ENCODE measurements around the gene SIX4. TPM values are rescaled to one million over a fixed set of nuclear protein-coding genes. Genes with fewer than 3 reads are reported as not detected.
A peak's percentile ranks its signal among the peaks of the same experiment; 100 is the strongest.

SIX4 gene
- total RNA-seq, 1 experiment from 2014 or later = 13.6 TPM

DNA sequence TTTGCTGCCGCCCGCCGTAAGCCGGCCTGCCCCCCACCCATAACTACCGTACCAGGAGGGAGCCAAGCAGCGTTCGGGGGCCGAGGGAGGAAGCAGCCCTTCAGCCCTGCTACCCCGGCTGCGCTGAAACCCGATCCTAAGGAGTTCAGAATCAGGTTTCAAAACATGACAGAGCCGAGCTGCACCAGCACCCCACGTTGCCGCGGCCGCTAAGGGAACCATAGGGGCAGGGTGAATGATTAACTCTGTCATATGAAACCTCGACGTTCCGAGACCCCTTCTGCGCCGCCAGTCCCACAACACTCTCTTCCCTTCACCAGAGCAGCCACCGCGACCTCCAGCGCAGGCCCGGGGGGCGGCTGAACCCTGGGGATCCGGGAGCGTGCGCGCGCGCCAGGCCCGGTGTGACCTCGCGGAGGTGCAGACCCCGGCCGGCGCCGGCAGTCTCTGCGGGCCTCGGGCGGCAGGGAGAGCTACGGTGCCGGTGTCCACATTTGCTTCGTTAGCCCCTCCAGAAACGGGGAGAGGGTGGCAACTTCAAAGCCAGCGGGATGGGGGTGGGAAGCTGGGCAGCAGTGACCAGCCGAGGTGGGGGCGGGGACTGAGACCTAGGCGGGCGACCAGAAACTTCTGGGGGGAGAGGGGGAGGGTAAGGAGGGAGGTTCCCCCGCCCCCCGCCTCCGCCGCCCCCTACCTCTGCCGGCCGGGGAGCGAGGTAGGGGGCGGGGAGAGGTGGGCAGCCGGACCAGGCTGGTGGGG lies 1.6 kb downstream of the SIX4 start:
- intact Hi-C loops (cut with micrococcal nuclease; ENCODE audit: unreplicated experiment) = loop anchor here (2.0 to 5.0 kb wide), 3 partner anchors 74 to 530 kb away; partner anchors contain the start of gene SIX1
- BruUV-seq (replicated peaks) = no TSS peak
- Histone ChIP-seq H3K36me3 (ENCODE audit: insufficient read depth, low read length, poor library complexity, severe bottlenecking) (peaks cover 16% of the 10 kb centered on the region), H3K4me1 (ENCODE audit: insufficient read depth, low read length, poor library complexity, severe bottlenecking) (peaks cover 9% of the 10 kb centered on the region), H3K4me3 (ENCODE audit: low read depth, low read length, poor library complexity, severe bottlenecking) (peak overlapping the region; percentile 84), H3K27ac (ENCODE audit: low read depth, low read length, poor library complexity, severe bottlenecking) (peak overlapping the region; percentile 79), H3K9me3 (ENCODE audit: low read depth, low read length, poor library complexity, severe bottlenecking) (no peaks in the 10 kb centered on the region), H3K27me3 (replicated peaks; ENCODE audit: insufficient read depth, low read depth, low read length, poor library complexity) (no peaks in the 10 kb centered on the region)
- TF ChIP-seq EZH2 (IDR thresholded peaks at IDR 0.05; ENCODE audit: borderline replicate concordance, low read depth, low read length, poor library complexity, severe bottlenecking) (no peak), CTCF (conservative IDR thresholded peaks at IDR 0.05; ENCODE audit: low read depth, low read length) (no peak)
- CTCF ChIA-PET = no interaction called here
- DNase-seq (ENCODE audit: low spot score) = peak; percentile 82
- POLR2A ChIA-PET (ENCODE audit: low non-redundant PET) = interaction anchor here (0.5 kb wide), 1 partner anchor 433 kb away, joined by 3 read pairs; no protein-coding TSS in a partner anchor

- CTCF ChIA-PET = no interaction called here
- POLR2A ChIA-PET (ENCODE audit: low non-redundant PET) = no interaction called here
- no TSS peak for BruUV-seq (replicated peaks)
- no peaks in the 10 kb centered on the region for H3K9me3 ChIP-seq (ENCODE audit: low read depth, low read length, poor library complexity, severe bottlenecking)
- no peaks in the 10 kb centered on the region for H3K27me3 ChIP-seq (replicated peaks; ENCODE audit: insufficient read depth, low read depth, low read length, poor library complexity)
- peak overlapping the region; percentile 84 for H3K4me3 ChIP-seq (ENCODE audit: low read depth, low read length, poor library complexity, severe bottlenecking)
- TF ChIP-seq EZH2 (IDR thresholded peaks at IDR 0.05; ENCODE audit: borderline replicate concordance, low read depth, low read length, poor library complexity, severe bottlenecking) (no peak), CTCF (conservative IDR thresholded peaks at IDR 0.05; ENCODE audit: low read depth, low read length) (no peak)
- peaks cover 16% of the 10 kb centered on the region for H3K36me3 ChIP-seq (ENCODE audit: insufficient read depth, low read length, poor library complexity, severe bottlenecking)
- H3K27ac ChIP-seq (ENCODE audit: low read depth, low read length, poor library complexity, severe bottlenecking) = peak overlapping the region; percentile 79
- intact Hi-C loops (cut with micrococcal nuclease; ENCODE audit: unreplicated experiment) = loop anchor here (2.0 to 5.0 kb wide), 3 partner anchors 73 to 530 kb away; partner anchors contain the start of gene SIX1
- peak; percentile 50 for DNase-seq (ENCODE audit: low spot score)
- H3K4me1 ChIP-seq (ENCODE audit: insufficient read depth, low read length, poor library complexity, severe bottlenecking) = peaks cover 9% of the 10 kb centered on the region
Measured at GRCh38 chr14:60722107-60722356, 2.1 kb downstream of the SIX4 start.

GRCh38 chr14:60721326-60722106 lies 2.6 kb downstream of the SIX4 start:
- H3K9me3 ChIP-seq (ENCODE audit: low read depth, low read length, poor library complexity, severe bottlenecking) = no peaks in the 10 kb centered on the region
- TF ChIP-seq EZH2 (IDR thresholded peaks at IDR 0.05; ENCODE audit: borderline replicate concordance, low read depth, low read length, poor library complexity, severe bottlenecking) (no peak), CTCF (conservative IDR thresholded peaks at IDR 0.05; ENCODE audit: low read depth, low read length) (peak; percentile 51)
- ChIA-PET POLR2A (ENCODE audit: low non-redundant PET) (no interaction called here), CTCF (interaction anchor here (0.6 to 0.7 kb wide), 2 partner anchors 116 to 186 kb away, joined by 8 to 10 read pairs; no protein-coding TSS in a partner anchor)
- H3K4me3 ChIP-seq (ENCODE audit: low read depth, low read length, poor library complexity, severe bottlenecking) = peak overlapping the region; percentile 84
- intact Hi-C loops (cut with micrococcal nuclease; ENCODE audit: unreplicated experiment) = loop anchor here (2.0 to 5.0 kb wide), 3 partner anchors 73 to 531 kb away; partner anchors contain the start of gene SIX1
- peak; percentile 76 for DNase-seq (ENCODE audit: low spot score)
- H3K4me1 ChIP-seq (ENCODE audit: insufficient read depth, low read length, poor library complexity, severe bottlenecking) = peaks cover 9% of the 10 kb centered on the region
- H3K36me3 ChIP-seq (ENCODE audit: insufficient read depth, low read length, poor library complexity, severe bottlenecking) = peaks cover 16% of the 10 kb centered on the region
- BruUV-seq (replicated peaks) = no TSS peak
- H3K27ac ChIP-seq (ENCODE audit: low read depth, low read length, poor library complexity, severe bottlenecking) = peak overlapping the region; percentile 79
- no peaks in the 10 kb centered on the region for H3K27me3 ChIP-seq (replicated peaks; ENCODE audit: insufficient read depth, low read depth, low read length, poor library complexity)

All from A673 (cell line).